Putamen (tissue), 1 donor: Measurements from ENCODE around the gene PLEKHN1.

Experiments
- DNase-seq: peaks from one replicate; pipeline ENCODE4 v3.0.0-alpha.2; 2016; ENCODE audit warnings: low spot score

Gene PLEKHN1

DNA sequence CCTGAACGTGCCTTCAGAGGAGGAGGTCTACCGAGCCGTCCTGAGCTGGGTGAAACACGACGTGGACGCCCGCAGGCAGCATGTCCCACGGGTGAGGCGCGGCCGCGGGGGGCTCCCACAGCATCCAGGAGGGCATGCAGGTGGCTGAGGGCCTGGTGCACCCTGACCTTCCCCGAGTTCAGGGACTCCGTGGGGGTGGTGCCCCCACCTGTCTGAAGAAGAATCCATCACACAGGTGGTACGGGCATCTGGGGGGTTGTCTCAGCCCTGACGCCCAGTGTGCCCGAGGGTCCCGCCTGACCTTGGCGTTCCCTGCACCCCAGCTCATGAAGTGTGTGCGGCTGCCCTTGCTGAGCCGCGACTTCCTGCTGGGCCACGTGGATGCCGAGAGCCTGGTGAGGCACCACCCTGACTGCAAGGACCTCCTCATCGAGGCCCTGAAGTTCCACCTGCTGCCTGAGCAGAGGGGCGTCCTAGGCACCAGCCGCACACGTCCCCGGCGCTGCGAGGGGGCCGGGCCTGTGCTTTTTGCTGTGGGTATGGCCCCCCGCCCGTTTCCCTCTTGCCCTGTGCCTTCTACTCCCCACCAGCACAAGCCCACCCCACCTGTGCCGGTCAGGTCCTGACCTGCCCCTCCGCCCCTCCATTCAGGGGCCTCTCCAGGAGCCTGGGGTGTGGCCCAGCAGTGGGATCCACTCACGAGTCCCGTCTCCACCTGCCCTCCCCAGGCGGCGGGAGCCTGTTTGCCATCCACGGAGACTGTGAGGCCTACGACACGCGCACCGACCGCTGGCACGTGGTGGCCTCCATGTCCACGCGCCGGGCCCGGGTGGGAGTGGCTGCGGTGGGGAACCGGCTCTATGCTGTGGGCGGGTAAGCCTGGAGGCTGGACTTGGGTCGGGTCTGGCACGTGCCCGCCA lies 3.6 kb upstream of the PLEKHN1 start:
- no peak for DNase-seq

DNA sequence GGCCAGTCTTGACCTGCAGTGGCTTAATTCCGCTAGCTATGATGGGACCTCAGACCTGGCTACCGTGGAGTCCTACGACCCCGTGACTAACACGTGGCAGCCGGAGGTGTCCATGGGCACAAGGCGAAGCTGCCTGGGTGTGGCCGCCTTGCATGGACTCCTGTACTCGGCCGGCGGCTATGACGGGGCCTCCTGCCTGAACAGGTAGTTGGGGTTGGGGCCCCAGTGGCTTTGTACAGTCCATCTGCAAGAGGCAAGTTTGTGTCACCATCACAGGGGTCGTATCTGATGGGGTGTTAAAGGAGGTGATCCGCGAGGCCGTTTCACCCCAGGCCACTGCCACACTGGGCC lies 3.0 kb upstream of the PLEKHN1 start:
- no peak for DNase-seq

DNA sequence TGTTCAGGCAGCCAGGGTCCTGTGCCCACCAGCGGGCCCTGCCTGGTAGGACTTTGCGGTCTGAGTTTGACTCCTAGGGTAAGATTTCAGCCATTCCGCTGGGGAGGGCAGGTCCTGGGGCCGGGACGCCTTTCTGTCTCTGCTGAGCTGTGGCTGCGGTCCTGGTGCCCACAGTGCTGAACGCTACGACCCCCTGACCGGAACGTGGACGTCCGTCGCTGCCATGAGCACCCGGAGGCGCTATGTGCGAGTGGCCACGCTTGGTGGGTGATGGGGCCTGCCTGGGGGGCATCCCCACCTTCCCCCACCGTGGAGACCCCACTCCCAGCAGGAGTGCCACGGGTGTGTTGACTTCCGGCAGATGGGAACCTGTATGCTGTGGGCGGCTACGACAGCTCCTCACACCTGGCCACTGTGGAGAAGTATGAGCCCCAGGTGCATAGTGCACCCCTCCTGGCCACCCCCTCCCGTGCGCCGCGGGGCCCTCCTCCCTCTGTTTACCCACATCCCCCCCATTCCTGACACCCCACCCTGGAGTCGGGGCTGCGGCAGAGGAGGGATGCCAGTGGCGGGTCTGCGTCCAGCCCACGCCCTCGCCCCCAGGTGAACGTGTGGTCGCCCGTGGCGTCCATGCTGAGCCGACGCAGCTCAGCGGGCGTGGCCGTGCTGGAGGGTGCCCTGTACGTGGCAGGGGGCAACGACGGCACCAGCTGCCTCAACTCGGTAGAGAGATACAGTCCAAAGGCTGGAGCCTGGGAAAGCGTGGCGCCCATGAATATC lies 2.3 kb upstream of the PLEKHN1 start:
- no peak for DNase-seq

DNA sequence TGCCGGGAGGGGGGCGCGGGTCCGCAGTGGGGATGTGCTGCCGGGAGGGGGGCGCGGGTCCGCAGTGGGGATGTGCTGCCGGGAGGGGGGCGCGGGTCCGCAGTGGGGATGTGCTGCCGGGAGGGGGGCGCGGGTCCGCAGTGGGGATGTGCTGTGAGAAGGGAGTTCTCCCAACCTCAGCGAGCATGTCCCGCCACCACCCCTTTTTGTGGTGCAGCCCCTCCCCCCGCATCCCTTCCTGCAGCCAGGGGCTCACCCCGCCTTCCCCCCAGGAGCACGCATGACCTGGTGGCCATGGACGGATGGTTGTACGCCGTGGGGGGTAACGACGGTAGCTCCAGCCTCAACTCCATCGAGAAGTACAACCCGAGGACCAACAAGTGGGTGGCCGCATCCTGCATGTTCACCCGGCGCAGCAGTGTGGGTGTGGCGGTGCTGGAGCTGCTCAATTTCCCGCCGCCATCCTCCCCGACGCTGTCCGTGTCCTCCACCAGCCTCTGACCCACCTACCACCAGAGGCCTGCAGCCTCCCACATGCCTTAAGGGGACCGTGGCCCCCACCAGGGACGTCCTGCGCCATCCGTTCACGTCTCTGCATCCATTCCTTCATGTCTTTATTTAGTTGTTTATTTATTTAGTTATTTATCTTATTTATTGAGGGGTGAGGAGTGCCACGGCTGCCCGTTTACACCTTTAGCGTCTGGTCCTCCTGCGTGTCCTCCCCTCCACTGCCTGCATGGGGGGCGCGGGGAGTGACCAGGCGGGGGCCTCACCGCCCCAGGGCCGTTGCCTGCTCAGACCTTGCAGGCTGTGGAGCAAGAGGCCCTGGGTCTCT lies 1.4 kb upstream of the PLEKHN1 start:
- no peak for DNase-seq

DNA sequence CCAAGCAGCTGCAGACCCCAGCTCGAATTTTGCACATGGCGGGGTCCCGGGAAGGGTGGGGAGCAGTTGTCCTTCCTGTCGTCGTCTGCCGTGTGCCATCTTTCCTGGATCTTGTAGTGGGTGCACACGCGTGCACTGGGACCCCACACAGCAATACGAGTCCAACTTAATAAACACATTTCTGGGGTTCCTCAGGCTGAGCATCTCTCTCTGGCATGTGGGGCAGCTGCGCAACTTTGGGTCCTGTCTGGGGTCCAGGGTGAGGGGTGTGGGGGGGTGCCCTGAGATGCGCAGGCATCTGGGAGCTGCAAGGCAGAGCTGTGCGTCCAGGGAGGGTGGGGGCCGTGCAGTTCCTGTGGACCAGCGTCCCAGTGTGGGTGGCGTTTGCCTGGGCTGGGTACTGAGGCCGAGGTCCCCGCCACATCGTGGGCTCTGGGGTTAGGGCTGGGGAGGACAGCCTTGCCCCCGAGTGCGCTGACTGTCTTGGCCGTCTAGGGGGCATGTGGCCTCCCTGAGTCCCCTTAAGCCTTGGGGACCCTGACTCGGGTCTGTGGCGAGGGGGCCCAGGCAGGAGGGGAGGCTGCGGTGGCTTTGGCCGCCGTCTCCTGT lies 652 bp upstream of the PLEKHN1 start:
- DNase-seq, result no peak

DNA sequence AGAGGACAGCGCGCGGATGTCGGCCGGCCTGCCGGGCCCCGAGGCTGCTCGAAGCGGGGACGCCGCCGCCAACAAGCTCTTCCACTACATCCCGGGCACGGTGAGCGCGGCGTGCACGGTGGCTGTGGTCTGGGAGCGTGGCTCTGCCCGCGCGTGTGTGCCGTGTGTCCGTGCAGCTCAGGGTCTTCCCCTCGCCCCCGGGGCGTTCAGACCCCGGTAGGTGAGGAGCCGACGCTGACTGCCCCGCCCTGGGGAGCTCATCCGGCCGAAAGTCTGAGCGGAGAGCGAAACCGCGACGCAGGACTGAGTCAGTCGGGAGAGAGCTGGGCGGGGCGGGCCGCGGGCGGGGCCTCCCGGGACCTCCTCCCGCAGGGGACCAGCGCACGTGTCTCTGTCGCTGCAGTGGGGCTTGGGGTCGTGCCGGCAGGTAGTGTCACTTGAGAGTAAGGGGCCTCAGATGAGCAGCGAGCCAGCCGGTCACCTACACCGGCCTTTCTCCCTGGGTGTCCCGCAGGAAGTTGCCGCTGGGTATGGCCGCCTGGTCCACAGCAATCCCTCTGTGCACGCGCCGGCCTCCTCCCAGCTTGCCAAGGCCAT lies 520 bp downstream of the PLEKHN1 start:
- DNase-seq, result no peak

DNA sequence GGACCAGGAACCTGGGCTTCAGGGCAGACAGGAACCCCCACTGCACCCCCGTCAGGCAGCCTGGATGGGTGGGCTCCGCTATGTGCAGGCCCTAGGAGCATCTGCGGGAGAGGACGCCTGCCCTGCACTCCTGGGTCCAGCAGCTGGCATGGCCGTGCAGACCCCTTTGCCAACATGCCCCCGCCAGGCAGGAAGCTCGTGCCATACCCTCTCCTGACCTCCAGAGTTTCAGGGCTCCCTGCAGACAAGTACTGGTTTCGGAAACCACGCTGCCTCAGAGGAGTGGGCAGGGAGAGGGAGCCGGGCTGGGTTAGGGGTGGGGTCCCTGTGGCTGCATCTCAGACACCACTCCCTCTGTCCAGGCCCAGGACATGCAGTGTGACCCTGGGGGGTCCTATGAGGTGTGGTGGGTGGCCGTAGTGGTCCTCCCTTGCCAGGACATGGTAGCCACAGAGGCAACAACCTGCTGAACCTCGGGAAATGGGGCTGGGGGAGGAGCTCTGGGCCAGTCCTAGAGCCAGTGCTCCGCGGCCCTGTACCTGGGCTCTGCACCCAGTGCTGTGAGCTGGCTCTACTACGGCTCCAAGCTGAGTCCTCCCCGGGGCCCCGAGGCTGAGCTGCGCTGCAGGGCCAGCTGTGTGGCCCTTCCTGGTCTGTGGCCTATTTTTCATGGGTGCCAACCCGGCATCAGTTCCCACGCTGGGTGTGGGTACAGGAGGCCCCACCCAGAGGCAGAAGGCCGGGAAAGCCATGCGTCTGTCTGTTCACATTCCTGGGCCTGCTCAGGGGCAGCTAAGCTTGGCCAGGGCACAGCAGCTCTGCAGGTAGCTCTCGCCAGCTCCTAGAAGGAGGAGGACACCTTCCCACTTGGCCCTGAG lies 1.4 kb downstream of the PLEKHN1 start:
- no peak for DNase-seq

DNA sequence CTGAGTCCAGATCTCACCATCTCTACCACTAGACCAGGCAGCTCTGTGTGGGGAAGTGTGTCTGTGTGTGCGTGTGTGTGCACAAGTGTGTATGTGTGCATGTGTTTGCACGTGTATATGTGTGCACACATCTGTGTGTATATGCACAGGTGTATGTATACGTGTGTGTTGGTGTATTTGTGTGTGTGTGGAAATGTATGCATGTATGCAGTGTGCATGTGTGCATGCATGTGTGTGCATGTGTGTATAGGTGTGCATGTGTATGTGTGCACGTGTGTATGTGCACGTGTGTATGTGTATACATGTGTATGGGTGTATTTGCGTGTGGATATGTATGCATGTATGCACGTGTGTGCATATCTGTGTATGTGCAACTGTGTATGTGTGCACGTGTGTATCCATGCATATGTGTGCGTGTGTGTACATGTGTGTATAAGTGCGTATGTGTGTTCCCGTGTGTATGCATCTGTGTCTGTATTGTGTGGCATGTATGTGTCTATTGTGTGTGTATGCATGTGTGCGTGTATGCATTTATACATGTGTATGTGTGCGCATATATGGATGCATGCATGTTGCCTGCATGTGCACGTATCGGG lies 3.1 kb downstream of the PLEKHN1 start:
- DNase-seq, result no peak

DNA sequence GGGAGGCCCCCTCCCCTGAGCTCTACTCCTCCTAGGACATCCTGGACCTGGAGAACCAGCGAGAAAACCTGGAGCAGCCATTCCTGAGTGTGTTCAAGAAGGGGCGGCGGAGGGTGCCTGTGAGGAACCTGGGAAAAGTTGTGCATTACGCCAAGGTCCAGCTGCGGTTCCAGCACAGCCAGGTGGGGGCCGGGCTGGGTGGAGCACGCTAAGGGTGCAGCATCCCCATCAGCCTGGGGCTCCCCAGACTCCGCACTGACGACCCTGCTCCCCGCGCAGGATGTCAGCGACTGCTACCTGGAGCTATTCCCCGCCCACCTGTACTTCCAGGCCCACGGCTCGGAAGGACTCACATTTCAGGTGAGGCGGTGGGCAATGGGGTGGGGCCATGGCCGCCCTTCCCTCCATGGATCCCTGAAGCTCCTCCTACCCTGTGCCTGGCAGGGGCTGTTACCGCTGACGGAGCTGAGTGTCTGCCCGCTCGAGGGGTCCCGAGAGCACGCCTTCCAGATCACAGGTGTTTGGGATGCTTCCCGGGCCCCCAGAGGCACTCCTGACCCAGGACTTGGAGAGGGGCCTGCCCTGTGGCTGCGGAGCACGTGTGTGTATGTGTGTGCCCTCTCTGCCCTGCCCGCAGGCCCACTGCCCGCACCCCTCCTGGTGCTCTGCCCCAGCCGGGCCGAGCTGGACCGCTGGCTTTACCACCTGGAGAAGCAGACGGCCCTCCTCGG lies 4.1 kb downstream of the PLEKHN1 start:
- DNase-seq, result no peak

DNA sequence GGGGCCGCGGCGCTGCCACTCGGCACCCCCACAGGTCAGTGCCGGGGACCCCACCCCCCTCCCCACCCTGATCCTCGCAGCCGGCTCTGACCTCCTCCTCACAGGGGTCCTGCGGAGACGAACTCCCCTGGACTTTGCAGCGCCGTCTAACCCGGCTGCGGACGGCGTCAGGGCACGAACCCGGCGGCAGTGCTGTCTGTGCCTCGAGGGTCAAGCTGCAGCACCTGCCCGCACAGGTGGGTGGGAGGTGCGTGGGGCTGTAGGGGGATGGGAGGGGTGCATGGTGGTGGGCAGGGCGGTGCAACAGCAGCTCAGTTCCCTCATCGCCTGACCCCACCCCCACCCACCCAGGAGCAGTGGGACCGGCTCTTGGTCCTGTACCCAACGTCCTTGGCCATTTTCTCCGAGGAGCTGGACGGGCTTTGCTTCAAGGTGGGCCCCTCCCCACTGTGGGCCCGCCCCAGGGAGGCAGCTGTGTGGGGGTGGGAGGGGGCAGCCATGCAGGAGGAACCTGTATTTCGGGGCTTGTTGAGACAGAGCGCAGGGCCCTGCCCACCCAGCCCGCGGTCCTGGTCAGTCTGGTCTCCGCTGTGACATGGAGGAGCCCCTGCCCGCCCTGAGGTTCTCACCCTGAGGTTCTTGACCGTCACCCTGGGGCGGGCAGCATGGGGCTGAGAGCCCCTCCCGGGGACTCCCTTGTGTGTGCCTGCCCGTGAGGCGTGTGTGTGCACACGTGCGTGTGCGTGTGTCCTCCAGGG lies 4.9 kb downstream of the PLEKHN1 start:
- no peak for DNase-seq

DNA sequence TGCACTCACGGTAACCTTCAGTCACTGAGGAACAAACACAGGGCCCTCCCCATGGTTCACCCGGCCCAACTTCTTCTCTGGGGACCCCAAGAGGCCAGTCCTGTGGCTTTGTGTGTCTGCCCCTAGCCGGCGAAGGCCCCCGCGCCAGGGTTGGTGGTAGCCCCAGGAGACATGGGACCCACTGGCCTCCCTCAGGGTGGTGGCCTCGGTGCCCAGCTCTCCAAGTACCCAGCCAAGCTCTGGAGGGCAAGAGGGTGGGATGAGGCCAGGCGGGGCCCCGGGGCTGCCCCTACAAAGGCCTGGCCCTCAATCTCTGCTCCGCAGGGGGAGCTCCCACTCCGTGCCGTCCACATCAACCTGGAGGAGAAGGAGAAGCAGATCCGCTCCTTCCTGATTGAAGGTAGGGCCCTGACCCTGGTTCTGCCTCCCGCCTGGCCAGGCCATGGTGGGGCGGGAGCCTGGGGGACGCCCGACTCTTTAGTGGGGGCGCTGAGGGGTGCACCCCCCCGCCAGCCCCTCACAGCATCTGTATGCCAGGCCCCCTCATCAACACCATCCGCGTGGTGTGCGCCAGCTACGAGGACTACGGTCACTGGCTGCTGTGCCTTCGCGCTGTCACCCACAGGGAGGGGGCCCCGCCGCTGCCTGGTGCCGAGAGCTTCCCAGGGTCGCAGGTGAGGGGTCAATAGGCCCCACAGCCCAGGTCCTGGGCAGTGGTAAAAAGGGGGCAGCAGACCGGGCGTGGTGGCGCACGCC lies 5.6 kb downstream of the PLEKHN1 start:
- DNase-seq, result no peak

DNA sequence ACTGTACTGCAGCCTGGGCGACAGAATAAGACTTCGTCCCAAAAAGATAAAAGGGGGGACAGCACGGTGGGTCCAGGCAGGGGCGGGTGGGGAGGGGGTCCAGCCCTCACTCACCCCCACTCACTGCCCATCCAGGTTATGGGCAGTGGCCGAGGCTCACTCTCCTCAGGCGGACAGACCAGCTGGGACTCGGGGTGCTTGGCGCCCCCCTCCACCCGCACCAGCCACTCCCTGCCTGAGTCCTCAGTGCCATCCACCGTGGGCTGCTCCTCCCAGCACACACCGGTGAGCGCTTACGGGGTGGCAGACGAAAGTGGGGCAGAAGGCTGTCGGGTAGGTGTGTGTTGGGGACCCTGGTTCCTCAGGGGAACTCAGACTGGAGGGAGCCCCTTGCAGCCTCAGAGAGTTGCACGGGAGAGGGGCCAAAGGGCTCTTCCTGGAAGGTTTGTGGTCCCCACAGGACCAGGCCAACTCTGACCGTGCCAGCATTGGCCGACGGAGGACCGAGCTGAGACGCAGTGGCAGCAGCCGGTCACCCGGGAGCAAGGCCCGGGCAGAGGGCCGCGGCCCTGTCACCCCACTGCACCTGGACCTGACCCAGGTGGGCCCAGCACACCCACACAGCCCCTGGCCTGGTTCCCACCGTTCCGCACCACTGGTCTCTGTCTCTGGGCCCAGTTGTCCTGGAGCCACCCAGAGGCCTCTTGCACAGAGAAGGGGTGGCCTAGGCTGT lies 6.6 kb downstream of the PLEKHN1 start:
- no peak for DNase-seq

DNA sequence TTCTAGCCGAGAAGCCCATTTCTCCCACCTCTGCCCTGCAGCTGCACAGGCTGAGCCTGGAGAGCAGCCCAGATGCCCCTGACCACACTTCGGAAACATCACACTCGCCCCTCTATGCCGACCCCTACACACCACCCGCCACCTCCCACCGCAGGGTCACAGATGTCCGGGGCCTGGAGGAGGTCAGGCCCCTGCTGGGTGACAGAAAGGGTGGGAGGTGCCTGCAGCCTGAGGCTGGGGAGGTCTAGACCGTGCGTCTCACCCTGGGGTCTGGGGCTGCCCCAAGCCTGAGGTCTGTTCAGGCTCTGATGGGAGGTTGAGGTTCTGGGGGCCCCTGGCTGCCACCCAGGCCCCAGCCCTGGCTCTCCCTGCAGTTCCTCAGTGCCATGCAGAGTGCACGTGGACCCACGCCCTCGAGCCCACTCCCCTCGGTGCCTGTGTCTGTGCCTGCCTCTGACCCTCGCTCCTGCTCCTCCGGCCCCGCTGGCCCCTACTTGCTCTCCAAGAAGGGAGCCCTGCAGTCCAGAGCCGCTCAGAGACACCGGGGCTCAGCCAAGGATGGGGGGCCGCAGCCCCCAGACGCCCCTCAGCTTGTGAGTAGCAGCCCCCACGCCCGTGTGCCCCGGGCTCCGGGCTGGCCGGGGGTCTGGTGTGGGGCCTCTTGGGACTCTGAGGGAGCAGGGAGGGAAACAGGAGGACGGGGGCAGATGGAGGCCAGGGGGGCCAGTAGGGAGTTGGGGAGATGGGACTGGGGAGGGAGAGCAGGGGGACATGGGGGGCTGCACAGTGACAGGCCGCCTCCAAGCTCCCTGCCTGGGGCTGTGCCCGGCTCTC lies 7.4 kb downstream of the PLEKHN1 start:
- DNase-seq, result no peak

DNA sequence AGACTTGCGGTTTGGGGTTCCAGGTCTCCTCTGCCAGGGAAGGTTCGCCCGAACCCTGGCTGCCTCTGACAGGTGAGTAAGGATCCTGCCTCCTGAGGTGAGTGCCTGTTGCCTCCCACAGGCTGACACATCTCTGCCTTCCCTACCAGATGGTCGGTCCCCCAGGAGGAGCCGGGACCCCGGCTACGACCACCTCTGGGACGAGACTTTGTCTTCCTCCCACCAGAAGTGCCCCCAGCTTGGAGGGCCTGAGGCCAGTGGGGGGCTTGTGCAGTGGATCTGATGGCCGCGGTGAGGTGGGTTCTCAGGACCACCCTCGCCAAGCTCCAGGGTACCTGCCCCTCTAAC lies 8.0 kb downstream of the PLEKHN1 start:
- no peak for DNase-seq

DNA sequence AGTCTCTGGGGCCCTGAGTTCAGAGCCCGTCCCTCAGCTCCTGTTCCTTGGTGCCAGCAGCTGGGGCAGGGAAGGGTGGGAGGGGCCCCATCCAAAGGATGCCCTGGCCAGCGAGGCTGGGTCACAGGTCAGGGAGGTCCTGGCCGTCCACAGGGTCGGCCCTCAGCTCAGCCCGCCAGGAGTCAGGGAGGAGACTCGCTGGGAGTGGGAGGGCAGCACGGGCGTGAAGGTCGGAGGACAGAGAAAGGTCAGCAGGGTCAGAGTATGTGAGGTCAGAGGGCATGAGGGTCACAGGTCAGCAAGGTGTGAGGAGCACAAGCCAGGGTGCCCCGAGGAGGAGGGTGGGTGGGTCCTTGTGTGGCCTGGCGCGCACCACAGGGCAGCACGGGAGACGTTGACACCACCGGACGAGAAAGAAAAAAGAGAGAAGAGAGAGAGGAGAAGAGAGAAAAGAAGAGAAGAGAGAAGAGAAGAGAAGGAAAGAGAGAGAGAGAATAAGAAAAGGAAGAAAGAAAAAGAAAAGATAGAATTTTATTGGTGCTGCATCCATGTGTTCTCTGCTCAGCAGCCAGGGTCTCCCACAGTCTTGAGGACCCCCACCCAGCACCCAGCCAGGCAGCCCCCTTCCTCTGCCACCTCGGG lies 8.5 kb downstream of the PLEKHN1 start:
- no peak for DNase-seq

DNA sequence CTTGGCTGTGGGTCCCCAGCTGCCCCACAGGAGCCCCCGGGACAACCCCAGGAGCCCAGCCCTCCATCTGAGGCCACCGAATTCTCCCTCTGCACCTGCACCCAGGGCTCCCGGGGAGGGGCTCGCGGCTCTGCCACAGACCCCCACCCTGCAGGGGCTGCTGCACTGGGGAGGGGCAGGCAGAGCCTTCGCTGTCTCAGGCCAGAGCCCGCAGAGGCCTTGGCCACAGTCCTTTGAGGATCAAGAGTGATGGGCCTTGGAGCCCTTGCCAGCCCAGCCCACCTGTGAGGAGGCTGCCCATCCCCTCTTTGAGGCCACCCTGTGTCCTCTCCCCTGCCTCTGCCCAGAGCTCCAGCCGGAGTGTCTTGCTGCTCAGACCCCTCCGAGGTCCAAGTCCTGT lies 9.1 kb downstream of the PLEKHN1 start:
- DNase-seq, result no peak
